AG09319 (cell line): ENCODE measurements around the gene JARID2.

Experiments
- DNase-seq: peaks from one replicate; pipeline ENCODE4 v3.0.0-alpha.2; 2010; ENCODE audit warnings: low read depth; ENCODE audit errors: extremely low read depth
- TF ChIP-seq, protein P1 (sequence below): IDR thresholded peaks from 2 replicates; pipeline ENCODE4 v1.5.1; 2011; ENCODE audit warnings: low read depth, mild to moderate bottlenecking, inconsistent platforms, low read length, moderate library complexity

Gene JARID2

DNA sequence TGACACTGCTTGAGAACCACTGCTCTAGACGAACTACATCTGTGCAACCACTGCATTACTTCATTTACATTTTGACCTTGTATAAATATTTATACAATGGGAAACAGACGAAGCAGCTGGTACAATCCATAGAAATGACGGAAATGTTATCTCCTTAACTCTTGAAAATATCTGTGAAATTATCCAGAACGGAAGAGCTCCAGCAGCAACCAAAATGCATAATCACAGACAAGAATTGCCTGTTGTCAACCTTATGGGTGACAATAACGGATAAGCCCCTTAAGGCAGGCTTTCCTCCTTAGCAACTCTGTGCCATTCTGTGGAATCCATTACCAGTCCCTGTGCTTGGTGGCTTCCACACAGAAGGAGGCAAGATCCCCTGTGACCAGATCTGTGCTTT, 301.5 kb downstream of the JARID2 start:
- DNase-seq = no peak
- TF ChIP-seq, protein P1, sequence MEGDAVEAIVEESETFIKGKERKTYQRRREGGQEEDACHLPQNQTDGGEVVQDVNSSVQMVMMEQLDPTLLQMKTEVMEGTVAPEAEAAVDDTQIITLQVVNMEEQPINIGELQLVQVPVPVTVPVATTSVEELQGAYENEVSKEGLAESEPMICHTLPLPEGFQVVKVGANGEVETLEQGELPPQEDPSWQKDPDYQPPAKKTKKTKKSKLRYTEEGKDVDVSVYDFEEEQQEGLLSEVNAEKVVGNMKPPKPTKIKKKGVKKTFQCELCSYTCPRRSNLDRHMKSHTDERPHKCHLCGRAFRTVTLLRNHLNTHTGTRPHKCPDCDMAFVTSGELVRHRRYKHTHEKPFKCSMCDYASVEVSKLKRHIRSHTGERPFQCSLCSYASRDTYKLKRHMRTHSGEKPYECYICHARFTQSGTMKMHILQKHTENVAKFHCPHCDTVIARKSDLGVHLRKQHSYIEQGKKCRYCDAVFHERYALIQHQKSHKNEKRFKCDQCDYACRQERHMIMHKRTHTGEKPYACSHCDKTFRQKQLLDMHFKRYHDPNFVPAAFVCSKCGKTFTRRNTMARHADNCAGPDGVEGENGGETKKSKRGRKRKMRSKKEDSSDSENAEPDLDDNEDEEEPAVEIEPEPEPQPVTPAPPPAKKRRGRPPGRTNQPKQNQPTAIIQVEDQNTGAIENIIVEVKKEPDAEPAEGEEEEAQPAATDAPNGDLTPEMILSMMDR = no peak

DNA sequence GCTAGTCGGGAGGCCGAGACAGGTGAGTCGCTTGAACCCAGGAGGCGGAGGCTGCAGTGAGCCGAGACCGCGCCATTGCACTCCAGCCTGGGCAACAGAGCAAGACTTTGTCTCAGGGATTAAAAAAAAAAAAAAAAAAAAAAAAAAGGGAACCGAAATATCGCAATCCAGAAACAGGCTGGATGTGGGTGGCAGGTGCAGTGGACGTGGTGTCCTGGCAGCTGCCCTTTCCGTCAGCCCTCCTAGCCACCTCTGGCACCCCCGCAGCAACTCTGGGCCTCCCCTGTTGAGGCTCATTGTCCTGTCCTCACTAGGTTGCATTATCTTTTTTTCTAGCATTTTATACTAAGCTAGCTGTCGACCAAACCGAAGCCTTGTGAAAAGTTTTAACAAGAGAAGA, 303.5 kb downstream of the JARID2 start:
- TF ChIP-seq, protein P1 = no peak

DNA sequence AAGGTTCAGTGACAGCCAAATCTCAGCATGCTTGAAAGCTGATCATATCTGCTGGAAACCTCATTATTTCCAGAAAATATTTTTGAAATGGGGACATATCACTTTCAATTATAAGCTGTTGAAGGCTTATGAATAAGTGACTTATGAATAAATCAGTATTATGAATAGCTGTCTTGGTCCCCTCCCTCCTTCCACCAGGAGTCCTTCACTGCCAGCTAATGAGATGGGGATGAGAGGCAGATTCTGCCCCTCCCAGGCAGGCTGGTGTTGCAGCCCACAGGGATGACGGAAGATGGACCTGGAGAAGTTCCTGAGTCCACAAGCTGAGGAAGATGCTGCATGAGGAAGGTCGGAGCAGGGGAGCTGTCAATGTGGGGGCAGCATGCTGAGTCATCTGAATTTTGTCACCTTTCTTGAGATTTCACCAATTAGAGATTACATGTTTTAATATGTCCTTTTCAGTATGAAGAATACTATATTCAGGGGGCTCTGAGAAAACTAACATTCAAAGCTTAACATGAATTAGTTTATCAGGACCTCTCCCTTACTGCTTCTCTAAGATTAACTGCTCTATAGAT, 304.8 kb downstream of the JARID2 start:
- TF ChIP-seq, protein P1 = no peak
- DNase-seq = no peak

More for the DNA sequence above, 303.5 kb downstream of the JARID2 start:
- DNase-seq = no peak

DNA sequence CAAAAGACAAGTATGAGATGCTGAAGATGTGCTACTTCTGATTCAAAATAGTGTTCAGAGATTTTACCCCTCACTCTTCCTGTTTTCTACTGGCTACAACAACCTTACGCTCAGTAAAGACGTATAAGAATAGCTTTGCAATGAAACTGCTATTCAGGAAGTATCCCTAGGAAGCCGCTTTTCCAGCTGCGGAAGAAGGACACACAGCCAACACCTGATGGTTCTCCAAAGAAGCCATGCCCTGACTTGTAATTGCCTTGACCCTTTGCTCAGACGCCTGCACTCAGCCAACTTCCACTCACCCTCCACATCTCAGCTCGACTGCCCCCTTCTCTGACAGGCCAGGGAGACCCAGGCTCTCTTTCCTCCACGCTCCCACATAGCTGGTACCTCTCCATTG, 305.4 kb downstream of the JARID2 start:
- TF ChIP-seq, protein P1 = no peak
- DNase-seq = no peak

DNA sequence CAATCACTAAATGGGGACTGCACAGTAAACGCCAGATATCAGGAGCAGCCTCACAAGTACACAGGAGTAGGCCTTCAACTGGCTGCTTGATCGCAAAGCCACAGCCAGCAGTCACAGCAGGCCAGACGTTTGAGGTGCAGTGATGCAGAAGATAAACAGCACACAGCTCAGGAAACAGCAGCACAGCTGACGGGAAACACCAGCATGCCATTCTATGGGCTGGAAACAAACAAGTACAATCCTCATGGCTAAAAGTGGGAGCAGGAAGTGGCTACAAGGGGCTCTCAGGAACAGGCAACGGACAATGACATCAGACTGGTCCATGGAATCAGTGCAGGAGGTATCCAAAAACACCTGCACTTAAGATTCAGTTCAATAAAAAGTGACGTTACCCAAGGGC, 305.9 kb downstream of the JARID2 start:
- DNase-seq = no peak
- TF ChIP-seq, protein P1 = no peak

GRCh38 chr6:15553031-15553430, 307.2 kb downstream of the JARID2 start:
- DNase-seq = no peak
- TF ChIP-seq, protein P1 = no peak

DNA sequence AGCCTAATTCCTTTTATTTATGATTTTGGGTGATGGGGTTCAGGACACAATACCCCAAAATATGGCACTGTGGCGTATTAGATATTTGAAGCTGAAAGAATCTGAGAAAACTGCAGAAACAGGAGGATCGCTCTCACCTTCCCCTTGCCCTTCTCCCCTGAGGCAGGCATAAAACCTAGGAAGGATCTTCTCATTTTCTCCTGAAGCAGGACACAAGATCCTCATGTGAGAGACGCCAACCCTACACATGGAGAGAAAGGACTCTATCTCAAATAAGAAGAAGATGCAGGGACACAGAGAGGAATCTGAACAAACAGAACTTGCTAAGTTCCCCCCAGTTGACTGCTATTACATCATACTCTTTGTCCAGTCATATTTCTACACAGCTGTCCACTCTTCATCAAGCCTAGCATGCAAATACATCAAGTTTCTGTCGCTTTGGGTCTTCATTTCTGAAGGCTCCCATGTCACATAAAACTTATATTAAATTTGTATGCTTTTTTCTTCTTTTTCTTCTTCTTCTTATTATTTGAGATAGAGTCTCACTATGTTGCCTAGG, 307.9 kb downstream of the JARID2 start:
- no peak for DNase-seq
- TF ChIP-seq, protein P1 = no peak
